K562 (cell line): ENCODE results near the gene POLRMT. TPM values are rescaled to one million over a fixed set of nuclear protein-coding genes. Genes with fewer than 3 reads are reported as not detected.
A peak's percentile ranks its signal among the peaks of the same experiment; 100 is the strongest.

Experiments
- ATAC-seq: fragments of 200-7000 bp; cut with Tn5 transposase; 3 replicates; pipeline ENCODE4 v1.9.1; 2020; ENCODE audit warnings: moderate library complexity
- BruUV-seq: library from RNA; stranded (reverse); fragments of 400-500 nt; replicated peaks from 2 replicates; lab custom pipeline; 2021; lab: Mats Ljungman, UMichigan
- CTCF ChIA-PET: fragments of 300-600 bp; formaldehyde crosslinking; extraction: SDS; loops from one replicate; lab custom pipeline; 2021; ENCODE audit warnings: low intra/inter-chr PET ratio; lab: Yijun Ruan, JAX
- POLR2A ChIA-PET: fragments of 300-600, 350-650 bp; sonication (Branson Sonifier 250); formaldehyde crosslinking; extraction: SDS; loops from one replicate; lab custom pipeline; 2021; ENCODE audit warnings: antibody characterized with exemption, inconsistent platforms; lab: Yijun Ruan, JAX
- DNase-seq, 4 experiments: peaks; one replicate each; pipeline versions ENCODE4 v3.0.0 to v3.0.0-alpha.2; 2011 to 2018; ENCODE audit warnings: low spot score in 3 of 4, mixed read lengths in 3 of 4; ENCODE audit errors: extremely low read depth in 1 of 4
- FAIRE-seq: peaks from 2 replicates; lab custom pipeline; 2011; peaks lifted over from hg19 to GRCh38; lab: Jason Lieb, UNC
- H2AFZ ChIP-seq: 2 replicates; pipeline ENCODE4 v1.6.0; 2011; ENCODE audit warnings: low read depth, low read length, control low read depth, inconsistent platforms
- H3K27ac ChIP-seq: fragments of 200-600 bp; 3 replicates; pipeline ENCODE4 v1.8.0; 2011; ENCODE audit warnings: low read depth, mild to moderate bottlenecking, control low read depth, inconsistent platforms, low read length, moderate library complexity, mixed read lengths; ENCODE audit errors: extremely low read depth
- H3K27me3 ChIP-seq, 2 experiments: fragments of 300-600 bp in 1 of 2; 2 replicates in 1 of 2; 3 replicates in 1 of 2; pipeline versions ENCODE4 v1.6.0 to v1.8.0; 2011; ENCODE audit warnings: inconsistent platforms in 2 of 2, low read length in 2 of 2, mild to moderate bottlenecking in 1 of 2, mixed read lengths in 1 of 2, moderate library complexity in 1 of 2; ENCODE audit not compliant: control insufficient read depth in 2 of 2, insufficient read depth in 2 of 2
- H3K36me3 ChIP-seq: fragments of 300-600 bp; 3 replicates; pipeline ENCODE4 v1.8.0; 2011; ENCODE audit warnings: mild to moderate bottlenecking, low read length, inconsistent platforms; ENCODE audit not compliant: control insufficient read depth, insufficient read depth
- H3K4me1 ChIP-seq, 2 experiments: fragments of 200-600 bp in 1 of 2; replicated peaks in 1 of 2; 2 replicates in 1 of 2; 3 replicates in 1 of 2; pipeline versions ENCODE4 v1.5.1 to v1.8.0; 2011; ENCODE audit warnings: inconsistent platforms in 2 of 2, low read length in 2 of 2, mild to moderate bottlenecking in 1 of 2, mixed read lengths in 1 of 2, moderate library complexity in 1 of 2; ENCODE audit not compliant: control insufficient read depth in 2 of 2, insufficient read depth in 2 of 2
- H3K4me2 ChIP-seq: 2 replicates; pipeline ENCODE4 v1.6.1; 2011; ENCODE audit warnings: low read length, control low read depth, inconsistent platforms, mixed read lengths; ENCODE audit not compliant: insufficient read depth
- H3K4me3 ChIP-seq: fragments of 200-600 bp; sonication (generic), shearing (Covaris generic); 2 replicates; pipeline ENCODE4 v1.5.1; 2016; ENCODE audit warnings: control low read depth, inconsistent platforms
- H3K79me2 ChIP-seq: fragments of 200-600 bp; 3 replicates; pipeline ENCODE4 v1.8.0; 2011; ENCODE audit warnings: low read length, inconsistent platforms; ENCODE audit not compliant: control insufficient read depth, insufficient read depth
- H3K9ac ChIP-seq, 2 experiments: 2 replicates each; pipeline versions ENCODE4 v1.6.0 to v1.6.1; 2011; ENCODE audit warnings: low read depth in 2 of 2, low read length in 2 of 2, control low read depth in 1 of 2, inconsistent platforms in 1 of 2, mild to moderate bottlenecking in 1 of 2, mixed read lengths in 1 of 2; ENCODE audit not compliant: insufficient read depth in 1 of 2
- H3K9me1 ChIP-seq: one replicate; pipeline ENCODE4 v1.6.0; 2011; ENCODE audit warnings: inconsistent platforms, mild to moderate bottlenecking, low read length, moderate library complexity; ENCODE audit not compliant: control insufficient read depth, insufficient read depth
- H3K9me3 ChIP-seq: replicated peaks from 2 replicates; pipeline ENCODE4 v1.5.1; 2011; ENCODE audit warnings: low read depth, low read length, inconsistent platforms; ENCODE audit not compliant: control insufficient read depth, insufficient read depth
- H4K20me1 ChIP-seq: replicated peaks from 2 replicates; pipeline ENCODE4 v1.6.1; 2011; ENCODE audit warnings: low read length, inconsistent platforms, mixed read lengths; ENCODE audit not compliant: control insufficient read depth, insufficient read depth
- BCOR ChIP-seq: fragments of 450-650 bp; IDR thresholded peaks from 2 replicates; pipeline ENCODE4 v1.6.1; 2016
- CBX1 ChIP-seq: sonication (generic); IDR thresholded peaks from 2 replicates; pipeline ENCODE4 v1.6.1; 2016; ENCODE audit warnings: antibody characterized with exemption, low read depth, mild to moderate bottlenecking
- KDM1A ChIP-seq, 2 experiments: fragments of 450-650 bp; IDR thresholded peaks; 2 replicates each; pipeline ENCODE4 v1.6.1; 2016; ENCODE audit warnings: mild to moderate bottlenecking in 2 of 2
- NR2F6 ChIP-seq: fragments of 450-650 bp; formaldehyde crosslinking; IDR thresholded peaks from 2 replicates; pipeline ENCODE4 v1.4.0; 2020; ENCODE audit warnings: mild to moderate bottlenecking
- PCBP1 ChIP-seq: fragments of 200-400 bp; formaldehyde crosslinking; IDR thresholded peaks from 2 replicates; pipeline ENCODE4 v1.6.1; 2018; ENCODE audit warnings: mild to moderate bottlenecking, low read depth, low read length; ENCODE audit not compliant: poor library complexity, severe bottlenecking
- POLR2G ChIP-seq: fragments of 200-400 bp; formaldehyde crosslinking; IDR thresholded peaks from 2 replicates; pipeline ENCODE4 v1.6.1; 2017; ENCODE audit warnings: low read depth, mild to moderate bottlenecking, antibody characterized with exemption, low read length, moderate library complexity
- SNIP1 ChIP-seq: fragments of 450-650 bp; IDR thresholded peaks from 2 replicates; pipeline ENCODE4 v1.7.1; 2017; ENCODE audit warnings: low read depth, mild to moderate bottlenecking
- ZC3H11A ChIP-seq: IDR thresholded peaks from 2 replicates; pipeline ENCODE4 v1.6.1; 2012; ENCODE audit warnings: low read depth, low read length, improper control_type of control experiment
- WGBS: fragments of 100-300 bp; shearing (Covaris generic); methylation state at CpG from one replicate; pipeline ENCODE4 v1.1.6; 2016; ENCODE audit warnings: low coverage, mixed read lengths; ENCODE audit not compliant: insufficient coverage; ENCODE audit errors: missing lambda C conversion rate; 5-methylcytosine and 5-hydroxymethylcytosine counted together
- in situ Hi-C: fragments of 300-500 bp; cut with MboI; formaldehyde crosslinking; loops from 4 replicates; pipeline ENCODE4 v1.15.0; 2018; ENCODE audit warnings: inconsistent platforms, mixed read lengths
- intact Hi-C: fragments of 100-400 bp; cut with micrococcal nuclease; formaldehyde crosslinking; loops from 2 replicates; pipeline ENCODE4 v1.14.2; 2022
- polyA plus RNA-seq, 8 experiments: library from polyadenylated mRNA; depleted of rRNA in 4 of 8; stranded (reverse) in 5 of 8; unstranded in 3 of 8; fragments of >200 nt; fragmentation: Nextera tagmentation in 2 of 8; fragmentation: Illumina TruSeq in 1 of 8; extraction: Ambion mirVana in 2 of 8; extraction: Trizol in 1 of 8; gene quantifications; 2 replicates each; pipeline versions ENCODE4 v1.2.1 to v1.2.3, GENCODE V29; 2011 to 2014; ENCODE audit warnings: inconsistent platforms in 1 of 8, missing spikeins in 1 of 8
- total RNA-seq, 7 experiments: library from RNA; depleted of rRNA in 6 of 7; stranded (reverse); fragments of >200 nt in 6 of 7; fragmentation: Illumina TruSeq in 2 of 7; extraction: Trizol in 2 of 7; gene quantifications; 2 replicates each; pipeline versions ENCODE4 v1.2.1 to v1.2.3, GENCODE V29; 2011 to 2021; ENCODE audit warnings: low replicate concordance in 1 of 7

POLRMT gene
- total and polyA plus RNA-seq, 9 of the 15 experiments (the other 6 are each of a cell fraction or from before 2014, with no cell fraction given), result 30.3 to 144 (median 68.0) TPM

GRCh38 chr19:640606-641189, 7.4 kb upstream of the POLRMT start:
- no TSS peak for BruUV-seq
- Histone ChIP-seq H3K9ac (no peak overlapping the region), H2AFZ (no peak overlapping the region), H3K9me3 (no peaks in the 10 kb centered on the region), H3K79me2 (no peaks in the 10 kb centered on the region), H3K27ac (no peak overlapping the region), H3K27me3 (no peaks in the 10 kb centered on the region), H4K20me1 (no peaks in the 10 kb centered on the region), H3K4me3 (no peak overlapping the region), H3K9me1 (no peaks in the 10 kb centered on the region), H3K4me2 (no peak overlapping the region), H3K4me1 (peaks cover 4 to 53% of the 10 kb centered on the region in 2 experiments; a peak in 4 of 5 replicates), H3K36me3 (peaks cover 13% of the 10 kb centered on the region; the same call in 1 of the 3 replicates)
- in situ Hi-C loops (no loop called here), intact Hi-C loops (no loop called here)
- FAIRE-seq (no peak), ATAC-seq (no peak), DNase-seq (no peak)
- WGBS, result 83% methylated on average over 18 of the region's 31 CpGs
- ChIA-PET CTCF (no interaction called here), POLR2A (no interaction called here)
- no peak for TF ChIP-seq ZC3H11A
- TF ChIP-seq POLR2G, result 0 out of 2 replicates have a peak, but pooled peaks have one; percentile 16

- BruUV-seq, result no TSS peak
- ATAC-seq (no peak), DNase-seq (no peak), FAIRE-seq (no peak)
- no peaks in the 10 kb centered on the region for H3K9me3 ChIP-seq
- H3K9ac ChIP-seq, result peak overlapping the region in 1 of 2 experiments; percentile 89; a peak in 3 of 4 replicates
- no peaks in the 10 kb centered on the region for H3K27me3 ChIP-seq
- in situ Hi-C loops, result no loop called here
- H3K4me3 ChIP-seq, result peak overlapping the region; percentile 47
- H3K27ac ChIP-seq, result 0 out of 3 replicates have a peak overlapping the region, but pooled peaks have one; percentile 21
- H3K4me1 ChIP-seq, result peaks cover 4 to 53% of the 10 kb centered on the region in 2 experiments; a peak in 4 of 5 replicates
- no peaks in the 10 kb centered on the region for H3K79me2 ChIP-seq
- intact Hi-C loops, result no loop called here
- CTCF ChIA-PET, result no interaction called here
- TF ChIP-seq SNIP1 (no peak), KDM1A (IDR thresholded peaks at IDR 0.05) (0 out of 4 replicates have a peak, but pooled peaks of 1 of the 2 experiments have one; percentile 16), BCOR (peak; percentile 67), CBX1 (0 out of 2 replicates have a peak, but pooled peaks have one; percentile 49), NR2F6 (CRISPR knock-in tag) (no peak), PCBP1 (peak; percentile 80)
- TF ChIP-seq, all 486 proteins: peak for 4
- no peaks in the 10 kb centered on the region for H3K9me1 ChIP-seq
- peak overlapping the region; percentile 66; the same call in 1 of the 2 replicates for H2AFZ ChIP-seq
- H3K36me3 ChIP-seq, result peaks cover 12% of the 10 kb centered on the region; the same call in 1 of the 3 replicates
- 36% methylated on average over 13 of the region's 25 CpGs for WGBS
- H4K20me1 ChIP-seq, result no peaks in the 10 kb centered on the region
- POLR2A ChIA-PET, result no interaction called here
- H3K4me2 ChIP-seq, result peak overlapping the region; percentile 54; the same call in 1 of the 2 replicates
Observed at GRCh38 chr19:640161-640558, 6.8 kb upstream of the POLRMT start.
